ENCODE data around the gene KCNAB2. TPM values are rescaled to one million over a fixed set of nuclear protein-coding genes. Genes with fewer than 3 reads are reported as not detected.

Gene KCNAB2
- total RNA-seq, 1 donor from 2014 or later = 2.7 TPM

DNA sequence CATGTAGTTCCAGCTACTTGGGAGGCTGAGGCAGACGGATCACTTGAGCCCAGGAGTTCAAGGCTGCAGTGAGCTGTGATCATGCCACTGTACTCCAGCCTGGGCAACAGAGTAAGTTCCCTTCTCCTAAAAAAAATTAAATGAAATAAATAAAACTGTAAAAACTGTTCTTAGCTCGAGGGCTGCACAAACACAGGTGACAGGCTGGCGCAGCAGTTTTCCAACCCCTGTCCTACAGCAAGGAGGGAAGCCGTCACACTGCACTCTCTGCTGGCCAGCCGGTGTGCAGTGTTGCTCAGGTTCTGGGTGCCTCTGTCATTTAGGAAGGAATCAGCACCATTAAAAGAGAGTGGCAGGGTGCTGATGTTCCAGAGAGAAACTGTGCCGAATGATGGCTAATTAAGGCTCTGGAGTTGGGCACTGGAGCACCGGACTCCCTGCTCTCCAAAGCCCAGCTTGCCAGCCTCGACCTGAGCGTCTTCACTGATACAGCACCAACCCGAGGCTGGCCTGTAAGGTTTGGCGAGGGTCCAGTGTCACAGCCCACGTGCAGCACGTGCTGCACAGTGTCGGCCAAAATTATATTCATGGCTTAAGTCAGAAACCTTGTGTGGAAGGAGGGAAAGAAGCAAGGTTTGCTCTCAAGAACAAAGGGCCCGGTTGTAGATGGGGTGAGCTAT is 26.4 kb upstream of the KCNAB2 start:
- H3K27me3 ChIP-seq (ENCODE audit: control insufficient read depth, insufficient read depth, low read length) = peaks cover 2% of the 10 kb centered on the region
- no peaks in the 10 kb centered on the region for H3K36me3 ChIP-seq (ENCODE audit: control insufficient read depth, insufficient read depth, low read length)
- no peak overlapping the region for H3K4me3 ChIP-seq (ENCODE audit: low read depth, low read length)
- DNase-seq (ENCODE audit: low read depth) = no peak
- TF ChIP-seq, protein P1, sequence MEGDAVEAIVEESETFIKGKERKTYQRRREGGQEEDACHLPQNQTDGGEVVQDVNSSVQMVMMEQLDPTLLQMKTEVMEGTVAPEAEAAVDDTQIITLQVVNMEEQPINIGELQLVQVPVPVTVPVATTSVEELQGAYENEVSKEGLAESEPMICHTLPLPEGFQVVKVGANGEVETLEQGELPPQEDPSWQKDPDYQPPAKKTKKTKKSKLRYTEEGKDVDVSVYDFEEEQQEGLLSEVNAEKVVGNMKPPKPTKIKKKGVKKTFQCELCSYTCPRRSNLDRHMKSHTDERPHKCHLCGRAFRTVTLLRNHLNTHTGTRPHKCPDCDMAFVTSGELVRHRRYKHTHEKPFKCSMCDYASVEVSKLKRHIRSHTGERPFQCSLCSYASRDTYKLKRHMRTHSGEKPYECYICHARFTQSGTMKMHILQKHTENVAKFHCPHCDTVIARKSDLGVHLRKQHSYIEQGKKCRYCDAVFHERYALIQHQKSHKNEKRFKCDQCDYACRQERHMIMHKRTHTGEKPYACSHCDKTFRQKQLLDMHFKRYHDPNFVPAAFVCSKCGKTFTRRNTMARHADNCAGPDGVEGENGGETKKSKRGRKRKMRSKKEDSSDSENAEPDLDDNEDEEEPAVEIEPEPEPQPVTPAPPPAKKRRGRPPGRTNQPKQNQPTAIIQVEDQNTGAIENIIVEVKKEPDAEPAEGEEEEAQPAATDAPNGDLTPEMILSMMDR (IDR thresholded peaks at IDR 0.05; ENCODE audit: insufficient read depth, low read length, poor library complexity, severe bottlenecking) = no peak

DNA sequence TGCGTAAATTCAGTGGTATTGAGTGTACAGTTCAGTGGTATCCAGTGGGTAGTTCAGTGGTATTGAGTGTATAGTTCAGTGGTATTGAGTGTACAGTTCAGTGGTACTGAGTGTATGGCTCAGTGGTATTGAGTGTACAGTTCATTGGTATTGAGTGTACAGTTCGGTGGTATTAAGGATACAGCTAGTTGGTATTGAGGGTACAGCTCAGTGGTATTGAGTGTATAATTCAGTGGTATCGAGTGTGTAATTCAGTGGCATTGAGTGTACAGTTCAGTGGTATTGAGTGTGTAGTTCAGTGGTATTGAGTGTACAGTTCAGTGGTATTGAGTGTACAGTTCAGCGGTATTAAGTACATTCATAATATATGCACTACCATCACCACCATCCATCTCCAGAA is 23.5 kb upstream of the KCNAB2 start:
- Histone ChIP-seq H3K27me3 (ENCODE audit: control insufficient read depth, insufficient read depth, low read length) (peaks cover 14% of the 10 kb centered on the region), H3K36me3 (ENCODE audit: control insufficient read depth, insufficient read depth, low read length) (no peaks in the 10 kb centered on the region), H3K4me3 (ENCODE audit: low read depth, low read length) (no peak overlapping the region)
- TF ChIP-seq, protein P1 (IDR thresholded peaks at IDR 0.05; ENCODE audit: insufficient read depth, low read length, poor library complexity, severe bottlenecking) = no peak
- DNase-seq (ENCODE audit: low read depth) = no peak

DNA sequence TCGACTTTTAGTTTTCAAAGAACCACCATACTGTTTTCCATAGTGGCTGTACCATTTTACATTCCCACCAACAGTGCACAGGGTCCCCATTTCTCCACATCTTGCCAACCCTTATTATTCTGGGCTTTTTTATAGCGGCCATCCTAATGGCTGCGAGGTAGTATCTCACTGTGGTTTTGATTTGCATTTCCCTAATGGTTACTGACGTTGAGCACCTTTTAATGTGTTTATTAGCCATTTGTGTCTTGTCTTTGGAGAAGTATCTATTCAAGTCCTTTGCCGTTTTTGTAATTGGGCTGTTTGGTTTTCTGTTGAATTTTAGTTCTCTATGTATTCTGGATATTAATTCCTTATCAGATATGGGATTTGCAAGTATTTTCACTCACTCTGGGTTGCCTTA is 22.3 kb upstream of the KCNAB2 start:
- TF ChIP-seq, protein P1 (IDR thresholded peaks at IDR 0.05; ENCODE audit: insufficient read depth, low read length, poor library complexity, severe bottlenecking) = no peak

DNA sequence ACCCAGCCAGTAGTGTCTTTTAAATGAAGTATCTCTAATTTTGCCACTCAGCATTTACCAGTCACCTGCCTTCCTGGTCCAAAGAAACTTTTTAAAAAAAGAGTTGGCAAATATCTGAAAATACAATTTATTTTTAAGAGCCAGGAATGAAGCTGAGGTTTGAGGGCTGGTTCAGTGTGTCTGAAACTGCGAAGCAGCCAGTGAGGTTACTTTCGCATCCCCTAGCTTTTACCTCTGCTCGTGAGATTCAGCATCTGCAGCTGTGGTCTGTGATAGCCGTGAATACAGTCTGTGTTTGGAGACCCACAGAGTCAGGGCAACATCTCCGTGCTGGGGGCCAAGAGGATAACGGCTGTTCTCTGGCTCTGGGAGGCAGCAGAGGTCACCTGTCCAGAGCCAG is 21.3 kb upstream of the KCNAB2 start:
- Histone ChIP-seq H3K36me3 (ENCODE audit: control insufficient read depth, insufficient read depth, low read length) (no peaks in the 10 kb centered on the region), H3K27me3 (ENCODE audit: control insufficient read depth, insufficient read depth, low read length) (peaks cover 14% of the 10 kb centered on the region), H3K4me3 (ENCODE audit: low read depth, low read length) (no peak overlapping the region)
- no peak for DNase-seq (ENCODE audit: low read depth)
- TF ChIP-seq, protein P1 (IDR thresholded peaks at IDR 0.05; ENCODE audit: insufficient read depth, low read length, poor library complexity, severe bottlenecking) = no peak

More for the DNA sequence above, 22.3 kb upstream of the KCNAB2 start:
- no peaks in the 10 kb centered on the region for H3K36me3 ChIP-seq (ENCODE audit: control insufficient read depth, insufficient read depth, low read length)
- no peak for DNase-seq (ENCODE audit: low read depth)
- H3K4me3 ChIP-seq (ENCODE audit: low read depth, low read length) = no peak overlapping the region
- peaks cover 14% of the 10 kb centered on the region for H3K27me3 ChIP-seq (ENCODE audit: control insufficient read depth, insufficient read depth, low read length)

DNA sequence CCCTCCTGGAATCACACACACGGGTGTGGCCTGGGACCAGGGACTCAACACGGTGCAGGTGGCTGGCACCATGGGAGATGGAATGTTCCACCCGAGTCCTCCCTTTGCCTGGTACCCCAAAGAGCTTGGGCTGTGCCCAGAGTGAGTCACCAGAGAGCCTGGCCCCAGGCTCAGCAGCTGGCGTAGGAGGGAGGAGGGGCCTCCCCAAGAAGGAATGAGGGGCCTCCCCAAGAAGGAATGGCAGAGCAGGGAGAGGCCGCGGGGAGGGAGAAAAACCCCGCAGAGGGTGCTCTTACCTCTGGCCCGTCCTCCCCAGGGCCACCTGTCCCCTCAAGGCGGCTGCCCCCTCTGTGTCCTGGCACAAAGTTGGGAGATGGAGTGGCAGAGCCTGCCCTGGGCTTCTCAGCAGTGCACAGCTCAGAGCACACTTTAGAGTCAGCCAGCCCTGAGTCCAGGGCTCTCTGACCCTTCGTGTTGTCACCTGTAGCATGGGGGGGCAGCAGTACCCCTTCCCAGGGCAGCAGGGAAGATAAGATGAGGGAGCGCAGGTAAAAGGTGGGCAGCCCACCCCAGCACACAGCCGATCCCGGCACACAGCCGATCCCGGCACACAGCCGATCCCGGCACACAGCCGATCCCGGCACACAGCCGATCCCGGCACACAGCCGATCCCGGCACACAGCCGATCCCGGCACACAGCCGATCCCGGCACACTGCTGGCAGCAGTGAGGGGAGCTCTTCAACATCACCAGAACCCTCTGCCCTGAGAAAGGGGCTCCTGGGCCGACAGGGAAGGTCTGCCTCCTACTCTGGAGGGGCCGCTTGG is 20.2 kb upstream of the KCNAB2 start:
- TF ChIP-seq, protein P1 (IDR thresholded peaks at IDR 0.05; ENCODE audit: insufficient read depth, low read length, poor library complexity, severe bottlenecking) = no peak
- DNase-seq (ENCODE audit: low read depth) = no peak

More for the DNA sequence above, 20.2 kb upstream of the KCNAB2 start:
- Histone ChIP-seq H3K36me3 (ENCODE audit: control insufficient read depth, insufficient read depth, low read length) (no peaks in the 10 kb centered on the region), H3K27me3 (ENCODE audit: control insufficient read depth, insufficient read depth, low read length) (peaks cover 14% of the 10 kb centered on the region), H3K4me3 (ENCODE audit: low read depth, low read length) (no peak overlapping the region)
